Breast epithelium (tissue), 4 donors: Measurements from ENCODE around the gene TMEM237. TPM values are rescaled to one million over a fixed set of nuclear protein-coding genes. Genes with fewer than 3 reads are reported as not detected.

Experiments used
- DNase-seq, 2 donors: peaks; one replicate each; pipeline ENCODE4 v3.0.0-alpha.2; 2019; ENCODE audit warnings: low spot score in 2 of 2
- H3K27ac ChIP-seq, 2 donors: fragments of 200-600 bp; sonication (generic) in 1 of 2; one replicate each; pipeline ENCODE4 v1.5.1; 2016 to 2019; ENCODE audit warnings: mild to moderate bottlenecking in 1 of 2
- H3K27me3 ChIP-seq, 2 donors: fragments of 200-600 bp; sonication (generic) in 1 of 2; one replicate each; pipeline versions ENCODE4 v1.5.1 to v1.6.0; 2017 to 2019; ENCODE audit warnings: control low read depth in 1 of 2, mild to moderate bottlenecking in 1 of 2
- H3K36me3 ChIP-seq: fragments of 200-600 bp; one replicate; pipeline ENCODE4 v1.5.1; 2019
- H3K4me1 ChIP-seq, 2 donors: fragments of 200-600 bp; sonication (generic); one replicate each; pipeline ENCODE4 v1.5.1; 2016 to 2019; ENCODE audit warnings: control low read depth in 1 of 2
- H3K4me3 ChIP-seq, 3 donors: fragments of 200-600 bp; sonication (generic); 1 replicate in 2 of 3; 2 replicates in 1 of 3; pipeline ENCODE4 v1.5.1; 2016 to 2019; ENCODE audit warnings: mild to moderate bottlenecking in 3 of 3, moderate library complexity in 2 of 3
- H3K9me3 ChIP-seq, 2 donors: fragments of 200-600 bp; sonication (generic) in 1 of 2; one replicate each; pipeline ENCODE4 v1.5.1; 2016 to 2019; ENCODE audit warnings: control low read depth in 1 of 2
- CTCF ChIP-seq, 3 donors: fragments of 450-650 bp; IDR thresholded peaks; one replicate each; pipeline ENCODE4 v1.5.1; 2016 to 2017; ENCODE audit warnings: antibody characterized with exemption in 3 of 3, mild to moderate bottlenecking in 3 of 3, moderate library complexity in 3 of 3
- POLR2A ChIP-seq: fragments of 450-650 bp; IDR thresholded peaks from one replicate; pipeline ENCODE4 v1.6.1; 2016; ENCODE audit warnings: antibody characterized with exemption, mild to moderate bottlenecking, moderate library complexity
- POLR2AphosphoS5 ChIP-seq, 3 donors: sonication (generic); formaldehyde crosslinking; IDR thresholded peaks; one replicate each; pipeline ENCODE4 v1.6.1; 2017; ENCODE audit warnings: antibody characterized with exemption in 3 of 3
- intact Hi-C: fragments of 100-400 bp; cut with DNase I; formaldehyde crosslinking; loops from one replicate; pipeline ENCODE4 v1.15.1; 2023; ENCODE audit warnings: low total_unique reads
- total RNA-seq, 3 donors: library from RNA; depleted of rRNA; stranded (reverse); fragments of >200 nt; gene quantifications; one replicate each; pipeline ENCODE4 v1.1.0, GENCODE V29; 2016

The TMEM237 gene
- total RNA-seq, 3 donors from 2014 or later: 36.6 to 70.7 (median 39.7) TPM

- Histone ChIP-seq H3K27me3 (no peaks in the 10 kb centered on the region), H3K27ac (no peak overlapping the region), H3K4me3 (no peak overlapping the region), H3K4me1 (no peaks in the 10 kb centered on the region), H3K36me3 (no peaks in the 10 kb centered on the region), H3K9me3 (no peaks in the 10 kb centered on the region)
- intact Hi-C loops: no loop called here
- TF ChIP-seq CTCF (IDR thresholded peaks at IDR 0.05): no peak
- no peak for TF ChIP-seq POLR2A
- no peak for DNase-seq
These were observed 21.0 kb upstream of the TMEM237 start for GRCh38 chr2:201664334-201664733.

- intact Hi-C loops: no loop called here
- H3K36me3 ChIP-seq: no peaks in the 10 kb centered on the region
- H3K27me3 ChIP-seq: no peaks in the 10 kb centered on the region
- no peaks in the 10 kb centered on the region for H3K9me3 ChIP-seq
- no peak for DNase-seq
- no peaks in the 10 kb centered on the region for H3K4me1 ChIP-seq
- TF ChIP-seq CTCF (IDR thresholded peaks at IDR 0.05) (no peak), POLR2A (no peak), POLR2AphosphoS5 (IDR thresholded peaks at IDR 0.05) (no peak)
- no peak overlapping the region for H3K27ac ChIP-seq
- no peak overlapping the region for H3K4me3 ChIP-seq
These were observed 18.1 kb upstream of the TMEM237 start for GRCh38 chr2:201661366-201661765.

- Histone ChIP-seq H3K4me1 (no peaks in the 10 kb centered on the region), H3K9me3 (no peaks in the 10 kb centered on the region), H3K36me3 (no peaks in the 10 kb centered on the region), H3K27me3 (no peaks in the 10 kb centered on the region), H3K27ac (no peak overlapping the region), H3K4me3 (no peak overlapping the region)
- no peak for TF ChIP-seq POLR2A
- intact Hi-C loops: no loop called here
- DNase-seq: no peak
These were observed 17.1 kb upstream of the TMEM237 start for GRCh38 chr2:201660293-201660895.

- no peak for TF ChIP-seq CTCF (IDR thresholded peaks at IDR 0.05)
- TF ChIP-seq POLR2A: no peak
- no peak for TF ChIP-seq POLR2AphosphoS5 (IDR thresholded peaks at IDR 0.05)
- Histone ChIP-seq H3K4me1 (no peaks in the 10 kb centered on the region), H3K27ac (no peak overlapping the region), H3K27me3 (no peaks in the 10 kb centered on the region), H3K9me3 (no peaks in the 10 kb centered on the region), H3K4me3 (no peak overlapping the region), H3K36me3 (no peaks in the 10 kb centered on the region)
- no peak for DNase-seq
- intact Hi-C loops: no loop called here
These were observed 13.4 kb upstream of the TMEM237 start for GRCh38 chr2:201656740-201657139.

GRCh38 chr2:201656102-201656501 lies 12.8 kb upstream of the TMEM237 start:
- Histone ChIP-seq H3K36me3 (no peaks in the 10 kb centered on the region), H3K27me3 (no peaks in the 10 kb centered on the region), H3K27ac (no peak overlapping the region), H3K4me3 (no peak overlapping the region), H3K4me1 (no peaks in the 10 kb centered on the region), H3K9me3 (no peaks in the 10 kb centered on the region)
- intact Hi-C loops: no loop called here
- DNase-seq: no peak
- no peak for TF ChIP-seq CTCF (IDR thresholded peaks at IDR 0.05)
- no peak for TF ChIP-seq POLR2A
- TF ChIP-seq POLR2AphosphoS5 (IDR thresholded peaks at IDR 0.05): no peak
